ENCODE data around the gene KSR1.

KSR1 gene

GRCh38 chr17:27571563-27572352, 115.5 kb downstream of the KSR1 start:
- ATAC-seq = no peak
- no peak for TF ChIP-seq TSHZ2 (CRISPR knock-in tag; IDR thresholded peaks at IDR 0.05)
- no peak for TF ChIP-seq PATZ1 (CRISPR knock-in tag; IDR thresholded peaks at IDR 0.05; ENCODE audit: borderline replicate concordance)
- no peak for TF ChIP-seq BACH2 (CRISPR knock-in tag; IDR thresholded peaks at IDR 0.05; ENCODE audit: borderline replicate concordance)

- TF ChIP-seq ZFP3 (CRISPR knock-in tag; IDR thresholded peaks at IDR 0.05) (no peak), RARB (CRISPR knock-in tag; IDR thresholded peaks at IDR 0.05) (no peak), TOX (CRISPR knock-in tag; IDR thresholded peaks at IDR 0.05; ENCODE audit: borderline replicate concordance) (no peak), ARNTL (CRISPR knock-in tag; IDR thresholded peaks at IDR 0.05; ENCODE audit: borderline replicate concordance, low read depth) (no peak), PATZ1 (CRISPR knock-in tag; IDR thresholded peaks at IDR 0.05; ENCODE audit: borderline replicate concordance) (no peak)
- ATAC-seq = no peak
Observed at GRCh38 chr17:27572665-27573064, 116.4 kb downstream of the KSR1 start.

- no peak for ATAC-seq
- TF ChIP-seq ZNF70 (CRISPR knock-in tag; IDR thresholded peaks at IDR 0.05) (no peak), BACH2 (CRISPR knock-in tag; IDR thresholded peaks at IDR 0.05; ENCODE audit: borderline replicate concordance) (no peak), ZNF8 (CRISPR knock-in tag; IDR thresholded peaks at IDR 0.05) (no peak)
Observed at GRCh38 chr17:27573548-27573947, 117.3 kb downstream of the KSR1 start.

- ATAC-seq = peak; percentile 24; the same call in 1 of the 3 replicates
- TF ChIP-seq TCF4 (CRISPR knock-in tag; IDR thresholded peaks at IDR 0.05; ENCODE audit: borderline replicate concordance) (no peak), ZFP3 (CRISPR knock-in tag; IDR thresholded peaks at IDR 0.05) (no peak), ESRRG (CRISPR knock-in tag; IDR thresholded peaks at IDR 0.05) (no peak), BACH2 (CRISPR knock-in tag; IDR thresholded peaks at IDR 0.05; ENCODE audit: borderline replicate concordance) (no peak), ISL1 (CRISPR knock-in tag; IDR thresholded peaks at IDR 0.05) (no peak), CREB5 (CRISPR knock-in tag; IDR thresholded peaks at IDR 0.05; ENCODE audit: low read depth) (no peak), ARNTL (CRISPR knock-in tag; IDR thresholded peaks at IDR 0.05; ENCODE audit: borderline replicate concordance, low read depth) (no peak), SNAI2 (CRISPR knock-in tag; IDR thresholded peaks at IDR 0.05) (no peak), TOX (CRISPR knock-in tag; IDR thresholded peaks at IDR 0.05; ENCODE audit: borderline replicate concordance) (no peak), ZC3H10 (CRISPR knock-in tag; IDR thresholded peaks at IDR 0.05) (no peak), PPARA (CRISPR knock-in tag; IDR thresholded peaks at IDR 0.05; ENCODE audit: borderline replicate concordance) (no peak), CSDC2 (CRISPR knock-in tag; IDR thresholded peaks at IDR 0.05) (no peak), CSRNP3 (CRISPR knock-in tag; IDR thresholded peaks at IDR 0.05) (no peak)
Observed at GRCh38 chr17:27573971-27574525, 117.8 kb downstream of the KSR1 start.

Data from SK-N-SH treated with all-trans-retinoic acid at 6 μM for 48 hours (cell line).